B cell (primary cell): ENCODE results near the gene PDE4B. TPM values are rescaled to one million over a fixed set of nuclear protein-coding genes. Genes with fewer than 3 reads are reported as not detected.

Source experiments
- ATAC-seq: fragments of 200-7000 bp; cut with Tn5 transposase; one replicate; pipeline ENCODE4 v1.10.0; 2021; ENCODE audit warnings: low read depth, mild to moderate bottlenecking, moderate number of reproducible peaks, moderate library complexity
- CTCF ChIA-PET: fragments of 350-600 bp; sonication (Branson Sonifier 250); formaldehyde crosslinking; loops from one replicate; lab custom pipeline; 2021; ENCODE audit warnings: antibody characterized with exemption, inconsistent platforms; lab: Charles Lee
- POLR2A ChIA-PET: fragments of 350-600 bp; sonication (Branson Sonifier 250); formaldehyde crosslinking; loops from one replicate; lab custom pipeline; 2021; ENCODE audit warnings: antibody characterized with exemption; lab: Charles Lee
- DNase-seq: peaks from one replicate; pipeline ENCODE4 v3.0.0; 2013
- H2AFZ ChIP-seq: 2 replicates; pipeline ENCODE4 v1.6.1; 2012; ENCODE audit warnings: mild to moderate bottlenecking, low read depth, low read length; ENCODE audit not compliant: insufficient read depth, poor library complexity, severe bottlenecking
- H3K27ac ChIP-seq, 2 donors: 1 replicate in 1 of 2; 2 replicates in 1 of 2; pipeline ENCODE4 v1.5.1; 2012 to 2013; ENCODE audit warnings: low read length in 2 of 2, mild to moderate bottlenecking in 2 of 2, moderate library complexity in 1 of 2
- H3K27me3 ChIP-seq, 4 experiments: fragments of 200-600 bp in 1 of 4; sonication (generic) in 1 of 4; replicated peaks in 1 of 4; 1 replicate in 2 of 4; 2 replicates in 2 of 4; pipeline versions ENCODE4 v1.6.1 to v1.7.0; 2013 to 2016; ENCODE audit warnings: low read length in 3 of 4, mild to moderate bottlenecking in 2 of 4, mixed read lengths in 1 of 4, moderate library complexity in 1 of 4; ENCODE audit not compliant: insufficient read depth in 4 of 4, control insufficient read depth in 3 of 4; ENCODE audit errors: control extremely low read depth in 1 of 4
- H3K36me3 ChIP-seq, 2 experiments: replicated peaks in 1 of 2; 1 replicate in 1 of 2; 2 replicates in 1 of 2; pipeline versions ENCODE4 v1.6.1 to v1.7.1; 2013; ENCODE audit warnings: low read length in 1 of 2; ENCODE audit not compliant: insufficient read depth in 2 of 2, control insufficient read depth in 1 of 2; ENCODE audit errors: control extremely low read depth in 1 of 2, extremely low read depth in 1 of 2
- H3K4me1 ChIP-seq, 2 donors: fragments of 200-600 bp in 1 of 2; sonication (generic) in 1 of 2; 1 replicate in 1 of 2; 2 replicates in 1 of 2; pipeline versions ENCODE4 v1.5.1 to v1.6.1; 2013 to 2017; ENCODE audit warnings: low read length in 2 of 2; ENCODE audit not compliant: control insufficient read depth in 2 of 2, insufficient read depth in 2 of 2
- H3K4me2 ChIP-seq: replicated peaks from 2 replicates; pipeline ENCODE3; 2012; ENCODE audit warnings: mild to moderate bottlenecking, low read depth, low read length; ENCODE audit not compliant: poor library complexity, severe bottlenecking
- H3K4me3 ChIP-seq, 5 experiments: fragments of 200-600 bp in 1 of 5; sonication (generic) in 1 of 5; 1 replicate in 3 of 5; 2 replicates in 2 of 5; pipeline versions ENCODE4 v1.5.1 to v1.7.0; 2011 to 2016; ENCODE audit warnings: low read length in 4 of 5, mild to moderate bottlenecking in 4 of 5, low read depth in 2 of 5, control low read depth in 1 of 5, moderate library complexity in 1 of 5; ENCODE audit not compliant: insufficient read depth in 1 of 5; ENCODE audit errors: control extremely low read depth in 1 of 5, extremely low read depth in 1 of 5
- H3K79me2 ChIP-seq: fragments of 200-600 bp; sonication (generic); one replicate; pipeline ENCODE4 v1.6.0; 2016; ENCODE audit warnings: low read length; ENCODE audit not compliant: control insufficient read depth, insufficient read depth
- H3K9ac ChIP-seq: fragments of 200-600 bp; sonication (generic); 2 replicates; pipeline ENCODE4 v1.6.1; 2017; ENCODE audit warnings: mild to moderate bottlenecking, low read length, moderate library complexity
- H3K9me3 ChIP-seq, 3 donors: one replicate each; pipeline versions ENCODE4 v1.6.1 to v1.7.1; 2013; ENCODE audit warnings: low read length in 2 of 3; ENCODE audit not compliant: control insufficient read depth in 2 of 3, insufficient read depth in 1 of 3; ENCODE audit errors: control extremely low read depth in 1 of 3
- H4K20me1 ChIP-seq: 2 replicates; pipeline ENCODE4 v1.6.0; 2012; ENCODE audit warnings: mild to moderate bottlenecking, low read length; ENCODE audit not compliant: insufficient read depth, control insufficient read depth, poor library complexity, severe bottlenecking
- H3K27ac Mint-ChIP-seq: one replicate; pipeline ENCODE4 v1.8.0; 2021; ENCODE audit warnings: mixed read lengths
- H3K27me3 Mint-ChIP-seq: one replicate; pipeline ENCODE4 v1.8.0; 2021; ENCODE audit warnings: mixed read lengths
- H3K4me1 Mint-ChIP-seq: one replicate; pipeline ENCODE4 v1.8.0; 2021; ENCODE audit warnings: mixed read lengths
- H3K4me3 Mint-ChIP-seq: one replicate; pipeline ENCODE4 v1.8.0; 2021; ENCODE audit warnings: mixed read lengths
- H3K9me3 Mint-ChIP-seq: one replicate; pipeline ENCODE4 v1.8.0; 2022; ENCODE audit warnings: mixed read lengths; ENCODE audit not compliant: insufficient read depth
- CTCF ChIP-seq: fragments of 200-600 bp; IDR thresholded peaks from one replicate; pipeline ENCODE4 v1.8.0; 2022; ENCODE audit warnings: antibody characterized with exemption, mild to moderate bottlenecking
- EZH2 ChIP-seq: IDR thresholded peaks from 2 replicates; pipeline ENCODE4 v1.6.1; 2012; ENCODE audit warnings: borderline replicate concordance, low read depth, mild to moderate bottlenecking, moderate library complexity, low read length; ENCODE audit not compliant: insufficient read depth, poor library complexity, severe bottlenecking
- WGBS: methylation state at CpG from one replicate; pipeline ENCODE4 v1.1.5; 2013; ENCODE audit warnings: missing lambda C conversion rate; ENCODE audit not compliant: insufficient coverage; 5-methylcytosine and 5-hydroxymethylcytosine counted together
- intact Hi-C: fragments of 100-400 bp; cut with micrococcal nuclease; formaldehyde crosslinking; loops from one replicate; pipeline ENCODE4 v1.10.0; 2022
- polyA plus RNA-seq: library from polyadenylated mRNA; depleted of rRNA; stranded (reverse); fragments of >200 nt; gene quantifications from 2 replicates; pipeline ENCODE4 v1.2.3, GENCODE V29; 2012
- total RNA-seq, 2 donors: library from RNA; stranded (reverse); fragments of 120-200 nt in 1 of 2; gene quantifications; 1 replicate in 1 of 2; 2 replicates in 1 of 2; pipeline versions ENCODE4 v1.2.3 to v1.2.4, GENCODE V29; 2013 to 2022

The PDE4B gene
- total and polyA plus RNA-seq, 2 donors (not counting 1 experiment from before 2014, with no cell fraction given), result 63.7 to 242 TPM

- WGBS, result 25% methylated on average over 3 of the region's 6 CpGs
- H4K20me1 ChIP-seq, result peaks cover 9% of the 10 kb centered on the region
- Mint-ChIP-seq H3K27ac (peak overlapping the region; percentile 84), H3K9me3 (no peaks in the 10 kb centered on the region), H3K27me3 (no peaks in the 10 kb centered on the region), H3K4me1 (peaks cover 95% of the 10 kb centered on the region), H3K4me3 (peak overlapping the region; percentile 88)
- peaks cover 74 to 94% of the 10 kb centered on the region in 2 donors for H3K4me1 ChIP-seq
- peak overlapping the region in 2 of 5 experiments; percentile 4 to 31 for H3K4me3 ChIP-seq
- peak overlapping the region; percentile 61 for H3K4me2 ChIP-seq
- no peaks in the 10 kb centered on the region for H3K27me3 ChIP-seq
- DNase-seq (peak; percentile 82), ATAC-seq (peak; percentile 78)
- H3K9me3 ChIP-seq, result no peaks in the 10 kb centered on the region
- H3K27ac ChIP-seq, result peak overlapping the region; percentile 74 to 87
- H2AFZ ChIP-seq, result no peak overlapping the region
- POLR2A ChIA-PET, result interaction anchor here (0.6 to 0.8 kb wide), 3 partner anchors 10 to 18 kb away, joined by 3 to 5 read pairs (median 4); no protein-coding TSS in a partner anchor
- TF ChIP-seq EZH2 (no peak), CTCF (no peak)
- CTCF ChIA-PET, result interaction anchor here (0.7 to 6.1 kb wide), 19 partner anchors 10 to 108 kb away, joined by 3 to 71 read pairs (median 5); no protein-coding TSS in a partner anchor
- peaks cover 98% of the 10 kb centered on the region for H3K79me2 ChIP-seq
- intact Hi-C loops, result loop anchor here (1.0 to 2.0 kb wide), 3 partner anchors 9 to 17 kb away; no protein-coding TSS in a partner anchor
- peaks cover 0 to 20% of the 10 kb centered on the region in 2 experiments for H3K36me3 ChIP-seq
- peak overlapping the region; percentile 21 for H3K9ac ChIP-seq
Measured at GRCh38 chr1:66350001-66350547, 557.4 kb downstream of the PDE4B start.

GRCh38 chr1:66351478-66351877 is 558.8 kb downstream of the PDE4B start:
- H3K27me3 ChIP-seq, result no peaks in the 10 kb centered on the region
- H3K36me3 ChIP-seq, result peaks cover 3 to 25% of the 10 kb centered on the region in 2 experiments
- H4K20me1 ChIP-seq, result no peaks in the 10 kb centered on the region
- peak overlapping the region; percentile 12 for H3K9ac ChIP-seq
- H3K4me3 ChIP-seq, result no peak overlapping the region
- H3K27ac ChIP-seq, result peak overlapping the region; percentile 30 to 87
- H3K4me2 ChIP-seq, result peak overlapping the region; percentile 61
- intact Hi-C loops, result loop anchor here (2.0 kb wide), 2 partner anchors 15 kb away; no protein-coding TSS in a partner anchor
- no peaks in the 10 kb centered on the region for H3K9me3 ChIP-seq
- peak overlapping the region; percentile 69 for H3K4me3 Mint-ChIP-seq
- H2AFZ ChIP-seq, result no peak overlapping the region
- H3K27ac Mint-ChIP-seq, result peak overlapping the region; percentile 64
- DNase-seq, result no peak
- TF ChIP-seq EZH2 (no peak), CTCF (no peak)
- peaks cover 94% of the 10 kb centered on the region for H3K4me1 Mint-ChIP-seq
- ATAC-seq, result no peak
- peaks cover 98% of the 10 kb centered on the region for H3K79me2 ChIP-seq
- no peaks in the 10 kb centered on the region for H3K9me3 Mint-ChIP-seq
- ChIA-PET POLR2A (no interaction called here), CTCF (interaction anchor here (1.3 to 6.1 kb wide), 11 partner anchors 8 to 99 kb away, joined by 5 to 71 read pairs (median 11); no protein-coding TSS in a partner anchor)
- peaks cover 64 to 91% of the 10 kb centered on the region in 2 donors for H3K4me1 ChIP-seq
- no peaks in the 10 kb centered on the region for H3K27me3 Mint-ChIP-seq
